K562 (cell line): Measurements from ENCODE around the gene ECE2. TPM values are rescaled to one million over a fixed set of nuclear protein-coding genes. Genes with fewer than 3 reads are reported as not detected.

Source experiments
- ARID3B ChIP-seq: fragments of 250-450 bp; sonication (Bioruptor Pico); IDR thresholded peaks from 2 replicates; pipeline ENCODE4 v1.4.0; 2020; ENCODE audit warnings: borderline replicate concordance
- CAMTA2 ChIP-seq: fragments of 250-450 bp; sonication (Bioruptor Pico); conservative IDR thresholded peaks from 2 replicates; pipeline ENCODE4 v1.5.1; 2022
- CREM ChIP-seq: IDR thresholded peaks from 2 replicates; pipeline ENCODE4 v1.6.1; 2014; ENCODE audit warnings: antibody characterized with exemption, low read depth
- CSDE1 ChIP-seq, 2 experiments: fragments of 450-650 bp; IDR thresholded peaks; 2 replicates each; pipeline ENCODE4 v1.6.1; 2016; ENCODE audit warnings: mild to moderate bottlenecking in 1 of 2
- EP400 ChIP-seq: fragments of 450-650 bp; IDR thresholded peaks from 2 replicates; pipeline ENCODE4 v1.6.1; 2017; ENCODE audit warnings: antibody characterized with exemption, mild to moderate bottlenecking, moderate library complexity
- FUS ChIP-seq: fragments of 200-400 bp; formaldehyde crosslinking; optimal IDR thresholded peaks from 2 replicates; pipeline ENCODE3; 2017; ENCODE audit warnings: low read depth, low read length
- GTF2A2 ChIP-seq: IDR thresholded peaks from 2 replicates; pipeline ENCODE4 v1.6.1; 2016; ENCODE audit warnings: mild to moderate bottlenecking, missing genetic modification characterization, missing compliant biosample characterization
- HDGF ChIP-seq: fragments of 450-650 bp; IDR thresholded peaks from 2 replicates; pipeline ENCODE4 v1.6.1; 2016
- HMGN3 ChIP-seq: IDR thresholded peaks from 2 replicates; pipeline ENCODE4 v1.6.1; 2011; ENCODE audit warnings: borderline replicate concordance, low read depth, mild to moderate bottlenecking, mixed read lengths, low read length; ENCODE audit not compliant: insufficient read length; ENCODE audit errors: extremely low read depth
- MNT ChIP-seq, 2 experiments: fragments of 450-650 bp; conservative IDR thresholded peaks; 2 replicates each; pipeline ENCODE4 v1.6.1; 2017; ENCODE audit warnings: mild to moderate bottlenecking in 2 of 2, moderate library complexity in 2 of 2
- NONO ChIP-seq, 2 experiments: fragments of 200-400 bp in 1 of 2; fragments of 450-650 bp in 1 of 2; formaldehyde crosslinking in 1 of 2; IDR thresholded peaks; 2 replicates each; pipeline ENCODE4 v1.6.1; 2017; ENCODE audit warnings: low read depth in 2 of 2, mild to moderate bottlenecking in 2 of 2, moderate library complexity in 2 of 2, low read length in 1 of 2
- NR4A1 ChIP-seq, 2 experiments: fragments of 250-450 bp in 1 of 2; fragments of 450-650 bp in 1 of 2; sonication (Bioruptor Pico) in 1 of 2; IDR thresholded peaks; 2 replicates each; pipeline versions ENCODE4 v1.4.0 to v1.6.1; 2016 to 2020; ENCODE audit warnings: mild to moderate bottlenecking in 2 of 2, missing compliant biosample characterization in 1 of 2, missing genetic modification characterization in 1 of 2, moderate library complexity in 1 of 2
- PRMT5 ChIP-seq: sonication (generic); formaldehyde crosslinking; IDR thresholded peaks from 2 replicates; pipeline ENCODE4 v1.5.0; 2020; ENCODE audit warnings: missing genetic modification reagents
- SAP30 ChIP-seq: fragments of 200-600 bp; sonication (generic); IDR thresholded peaks from 2 replicates; pipeline ENCODE4 v1.6.1; 2012; ENCODE audit warnings: borderline replicate concordance, low read depth, mild to moderate bottlenecking, moderate library complexity, low read length, control low read depth, inconsistent platforms; ENCODE audit not compliant: insufficient read depth, poor library complexity, severe bottlenecking
- SOX6 ChIP-seq: fragments of 450-650 bp; IDR thresholded peaks from 2 replicates; pipeline ENCODE4 v1.6.1; 2014; ENCODE audit warnings: mild to moderate bottlenecking
- THRAP3 ChIP-seq: fragments of 450-650 bp; IDR thresholded peaks from 2 replicates; pipeline ENCODE4 v1.6.1; 2016; ENCODE audit warnings: mild to moderate bottlenecking, inconsistent platforms, borderline replicate concordance
- ZBTB49 ChIP-seq: sonication (generic); formaldehyde crosslinking; IDR thresholded peaks from 2 replicates; pipeline ENCODE4 v1.8.0; 2022; ENCODE audit warnings: missing genetic modification reagents, mild to moderate bottlenecking, borderline replicate concordance
- ZFX ChIP-seq: sonication (generic); formaldehyde crosslinking; IDR thresholded peaks from 2 replicates; pipeline ENCODE4 v1.8.0; 2022; ENCODE audit warnings: mild to moderate bottlenecking, missing genetic modification reagents, moderate library complexity
- ZNF146 ChIP-seq: IDR thresholded peaks from one replicate; pipeline ENCODE4 v1.6.1; 2018; ENCODE audit warnings: missing compliant biosample characterization; ENCODE audit not compliant: unreplicated experiment
- polyA plus RNA-seq, 8 experiments: library from polyadenylated mRNA; depleted of rRNA in 4 of 8; stranded (reverse) in 5 of 8; unstranded in 3 of 8; fragments of >200 nt; fragmentation: Nextera tagmentation in 2 of 8; fragmentation: Illumina TruSeq in 1 of 8; extraction: Ambion mirVana in 2 of 8; extraction: Trizol in 1 of 8; gene quantifications; 2 replicates each; pipeline versions ENCODE4 v1.2.1 to v1.2.3, GENCODE V29; 2011 to 2014; ENCODE audit warnings: inconsistent platforms in 1 of 8, missing spikeins in 1 of 8
- total RNA-seq, 7 experiments: library from RNA; depleted of rRNA in 6 of 7; stranded (reverse); fragments of >200 nt in 6 of 7; fragmentation: Illumina TruSeq in 2 of 7; extraction: Trizol in 2 of 7; gene quantifications; 2 replicates each; pipeline versions ENCODE4 v1.2.1 to v1.2.3, GENCODE V29; 2011 to 2021; ENCODE audit warnings: low replicate concordance in 1 of 7

The ECE2 gene
- total and polyA plus RNA-seq, 9 of the 15 experiments (the other 6 are each of a cell fraction or from before 2014, with no cell fraction given): not detected

- TF ChIP-seq HMGN3 (peak; percentile 46), FUS (peak; percentile 79), HDGF (no peak), SAP30 (no peak), SOX6 (0 out of 2 replicates have a peak, but pooled peaks have one; percentile 9), THRAP3 (no peak), ARID3B (CRISPR knock-in tag) (no peak), PRMT5 (no peak), NONO (IDR thresholded peaks at IDR 0.05; ENCODE audit: low read depth in 2 of 2, low read length in 1 of 2) (no peak; a peak in 1 of 4 replicates), ZNF146 (CRISPR knock-in tag) (no peak), GTF2A2 (no peak), NR4A1 (CRISPR knock-in tag; IDR thresholded peaks at IDR 0.05) (no peak), NR4A1 (tag; IDR thresholded peaks at IDR 0.05) (no peak), ZFX (CRISPR knock-in tag) (peak; percentile 92), ZBTB49 (CRISPR knock-in tag) (no peak), CREM (peak; percentile 99), CSDE1 (IDR thresholded peaks at IDR 0.05) (no peak; a peak in 1 of 4 replicates), EP400 (peak; percentile 29; the same call in 1 of the 2 replicates), MNT (conservative IDR thresholded peaks at IDR 0.05) (peak in 1 of 2 experiments; percentile 66; a peak in 3 of 4 replicates), CAMTA2 (CRISPR knock-in tag) (no peak; the same call in 1 of the 2 replicates)
These were observed 60.1 kb downstream of the ECE2 start (continued) for GRCh38 chr3:184335661-184336546.
